Breast epithelium (tissue), 4 donors: ENCODE measurements around the gene EFR3B. TPM values are rescaled to one million over a fixed set of nuclear protein-coding genes. Genes with fewer than 3 reads are reported as not detected.

Experiments
- DNase-seq, 2 donors: peaks; one replicate each; pipeline ENCODE4 v3.0.0-alpha.2; 2019; ENCODE audit warnings: low spot score in 2 of 2
- H3K27ac ChIP-seq, 2 donors: fragments of 200-600 bp; sonication (generic) in 1 of 2; one replicate each; pipeline ENCODE4 v1.5.1; 2016 to 2019; ENCODE audit warnings: mild to moderate bottlenecking in 1 of 2
- H3K27me3 ChIP-seq, 2 donors: fragments of 200-600 bp; sonication (generic) in 1 of 2; one replicate each; pipeline versions ENCODE4 v1.5.1 to v1.6.0; 2017 to 2019; ENCODE audit warnings: control low read depth in 1 of 2, mild to moderate bottlenecking in 1 of 2
- H3K36me3 ChIP-seq: fragments of 200-600 bp; one replicate; pipeline ENCODE4 v1.5.1; 2019
- H3K4me1 ChIP-seq, 2 donors: fragments of 200-600 bp; sonication (generic); one replicate each; pipeline ENCODE4 v1.5.1; 2016 to 2019; ENCODE audit warnings: control low read depth in 1 of 2
- H3K4me3 ChIP-seq, 3 donors: fragments of 200-600 bp; sonication (generic); 1 replicate in 2 of 3; 2 replicates in 1 of 3; pipeline ENCODE4 v1.5.1; 2016 to 2019; ENCODE audit warnings: mild to moderate bottlenecking in 3 of 3, moderate library complexity in 2 of 3
- H3K9me3 ChIP-seq, 2 donors: fragments of 200-600 bp; sonication (generic) in 1 of 2; one replicate each; pipeline ENCODE4 v1.5.1; 2016 to 2019; ENCODE audit warnings: control low read depth in 1 of 2
- CTCF ChIP-seq, 3 donors: fragments of 450-650 bp; IDR thresholded peaks; one replicate each; pipeline ENCODE4 v1.5.1; 2016 to 2017; ENCODE audit warnings: antibody characterized with exemption in 3 of 3, mild to moderate bottlenecking in 3 of 3, moderate library complexity in 3 of 3
- POLR2A ChIP-seq: fragments of 450-650 bp; IDR thresholded peaks from one replicate; pipeline ENCODE4 v1.6.1; 2016; ENCODE audit warnings: antibody characterized with exemption, mild to moderate bottlenecking, moderate library complexity
- POLR2AphosphoS5 ChIP-seq, 3 donors: sonication (generic); formaldehyde crosslinking; IDR thresholded peaks; one replicate each; pipeline ENCODE4 v1.6.1; 2017; ENCODE audit warnings: antibody characterized with exemption in 3 of 3
- intact Hi-C: fragments of 100-400 bp; cut with DNase I; formaldehyde crosslinking; loops from one replicate; pipeline ENCODE4 v1.15.1; 2023; ENCODE audit warnings: low total_unique reads
- total RNA-seq, 3 donors: library from RNA; depleted of rRNA; stranded (reverse); fragments of >200 nt; gene quantifications; one replicate each; pipeline ENCODE4 v1.1.0, GENCODE V29; 2016

The EFR3B gene
- total RNA-seq, 3 donors from 2014 or later, result 0.16 to 0.98 (median 0.73) TPM

DNA sequence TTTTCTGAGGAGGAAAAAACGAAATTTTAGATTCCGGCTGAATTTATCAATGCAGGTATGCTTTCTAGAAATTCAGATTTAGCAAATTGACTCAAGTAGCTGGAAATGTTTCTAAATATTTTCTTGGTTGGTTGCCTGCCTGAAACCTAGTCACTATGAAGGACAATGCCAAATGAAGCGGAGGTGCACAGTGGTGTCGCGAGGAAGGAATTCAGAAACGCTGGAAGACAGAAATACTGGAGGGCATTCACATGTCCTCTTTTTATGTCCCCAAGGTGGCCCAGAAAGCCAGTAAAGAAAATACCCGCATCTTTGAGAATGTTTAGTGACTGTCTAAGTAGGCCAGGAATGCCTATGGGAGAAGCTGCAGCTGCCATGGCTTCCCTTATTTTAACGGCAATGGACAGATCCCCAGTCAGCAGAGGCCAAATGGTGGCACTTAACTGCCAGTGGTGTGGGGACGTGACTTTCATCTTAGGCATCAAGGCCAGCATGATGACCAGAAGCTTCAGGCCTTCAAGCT, 15.8 kb upstream of the EFR3B start:
- no peaks in the 10 kb centered on the region for H3K9me3 ChIP-seq
- H3K27ac ChIP-seq, result no peak overlapping the region
- no peaks in the 10 kb centered on the region for H3K4me1 ChIP-seq
- no peaks in the 10 kb centered on the region for H3K27me3 ChIP-seq
- no peak for DNase-seq
- intact Hi-C loops, result no loop called here
- no peak overlapping the region for H3K4me3 ChIP-seq
- TF ChIP-seq CTCF (IDR thresholded peaks at IDR 0.05) (no peak), POLR2A (no peak), POLR2AphosphoS5 (IDR thresholded peaks at IDR 0.05) (no peak)
- H3K36me3 ChIP-seq, result no peaks in the 10 kb centered on the region

GRCh38 chr2:25029183-25029554, 12.7 kb upstream of the EFR3B start:
- intact Hi-C loops, result no loop called here
- TF ChIP-seq CTCF (IDR thresholded peaks at IDR 0.05) (no peak), POLR2A (no peak), POLR2AphosphoS5 (IDR thresholded peaks at IDR 0.05) (no peak)
- Histone ChIP-seq H3K4me3 (no peak overlapping the region), H3K27me3 (no peaks in the 10 kb centered on the region), H3K27ac (no peak overlapping the region), H3K9me3 (no peaks in the 10 kb centered on the region), H3K4me1 (no peaks in the 10 kb centered on the region), H3K36me3 (no peaks in the 10 kb centered on the region)
- no peak for DNase-seq

DNA sequence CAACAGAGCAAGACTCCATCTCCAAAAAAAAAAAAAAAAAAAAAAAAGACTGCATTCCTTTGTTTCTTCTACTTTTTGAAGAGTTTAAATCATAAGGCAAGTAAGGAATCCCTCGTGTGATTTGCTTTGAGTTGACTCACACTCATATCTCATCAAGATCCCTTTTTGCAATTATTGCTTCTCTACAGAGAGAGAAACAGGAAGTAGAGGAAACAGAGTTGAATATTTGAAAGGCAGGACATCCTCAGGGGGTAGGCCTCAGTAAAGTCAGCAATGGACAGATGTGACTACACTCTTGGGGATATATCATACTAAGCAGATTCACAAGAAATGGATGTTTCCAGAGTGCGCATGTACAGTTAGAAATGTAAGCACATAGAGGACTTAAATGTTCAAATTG, 11.2 kb upstream of the EFR3B start:
- no peak for DNase-seq
- Histone ChIP-seq H3K4me3 (no peak overlapping the region), H3K27me3 (no peaks in the 10 kb centered on the region), H3K9me3 (no peaks in the 10 kb centered on the region), H3K4me1 (no peaks in the 10 kb centered on the region), H3K27ac (no peak overlapping the region), H3K36me3 (no peaks in the 10 kb centered on the region)
- intact Hi-C loops, result no loop called here
- TF ChIP-seq POLR2A (no peak), POLR2AphosphoS5 (IDR thresholded peaks at IDR 0.05) (no peak), CTCF (IDR thresholded peaks at IDR 0.05) (no peak)

GRCh38 chr2:25032094-25032493, 9.8 kb upstream of the EFR3B start:
- no peak overlapping the region for H3K27ac ChIP-seq
- no peaks in the 10 kb centered on the region for H3K36me3 ChIP-seq
- no peaks in the 10 kb centered on the region for H3K27me3 ChIP-seq
- TF ChIP-seq CTCF (IDR thresholded peaks at IDR 0.05), result no peak
- no peak for TF ChIP-seq POLR2A
- no peak for TF ChIP-seq POLR2AphosphoS5 (IDR thresholded peaks at IDR 0.05)
- intact Hi-C loops, result no loop called here
- no peaks in the 10 kb centered on the region for H3K9me3 ChIP-seq
- no peak overlapping the region for H3K4me3 ChIP-seq
- no peaks in the 10 kb centered on the region for H3K4me1 ChIP-seq
- DNase-seq, result no peak

DNA sequence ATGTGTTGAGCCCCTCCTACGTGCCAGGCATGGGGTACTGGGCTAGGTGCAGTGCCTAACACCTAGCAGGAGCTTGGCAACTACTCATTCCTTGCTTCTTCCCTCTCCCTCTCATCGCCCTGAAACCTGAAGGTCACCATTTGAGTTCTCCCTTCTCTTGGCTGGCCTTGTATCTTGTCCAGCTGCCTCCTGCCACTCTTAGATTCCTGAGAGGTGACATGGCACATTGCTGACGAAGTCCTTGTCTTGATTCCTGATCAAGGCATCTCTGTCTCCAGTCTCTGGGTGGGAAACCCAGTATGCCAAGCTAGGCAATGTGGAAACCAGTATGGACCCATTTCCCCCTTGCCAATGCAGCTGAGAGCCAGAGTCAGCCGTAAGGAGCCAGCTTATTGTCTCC, 9.0 kb upstream of the EFR3B start:
- no peaks in the 10 kb centered on the region for H3K36me3 ChIP-seq
- H3K9me3 ChIP-seq, result no peaks in the 10 kb centered on the region
- no peaks in the 10 kb centered on the region for H3K27me3 ChIP-seq
- no peak for DNase-seq
- no peak overlapping the region for H3K27ac ChIP-seq
- intact Hi-C loops, result no loop called here
- TF ChIP-seq CTCF (IDR thresholded peaks at IDR 0.05), result no peak
- no peak for TF ChIP-seq POLR2AphosphoS5 (IDR thresholded peaks at IDR 0.05)
- no peak for TF ChIP-seq POLR2A
- no peak overlapping the region for H3K4me3 ChIP-seq
- no peaks in the 10 kb centered on the region for H3K4me1 ChIP-seq
